Osteocyte (in vitro differentiated cells): ENCODE results near the gene LPAR3. TPM values are rescaled to one million over a fixed set of nuclear protein-coding genes. Genes with fewer than 3 reads are reported as not detected.

Experiments used
- DNase-seq: peaks from one replicate; pipeline ENCODE4 v3.0.0; 2021; ENCODE audit warnings: mixed read lengths; ENCODE audit not compliant: unreplicated experiment; ENCODE audit errors: extremely low spot score
- H3K27ac Mint-ChIP-seq: one replicate; pipeline ENCODE4 v1.8.0; 2021; ENCODE audit warnings: mild to moderate bottlenecking, mixed read lengths; ENCODE audit not compliant: unreplicated experiment
- H3K27me3 Mint-ChIP-seq: one replicate; pipeline ENCODE4 v1.8.0; 2021; ENCODE audit warnings: mixed read lengths; ENCODE audit not compliant: unreplicated experiment
- H3K36me3 Mint-ChIP-seq: one replicate; pipeline ENCODE4 v1.8.0; 2021; ENCODE audit warnings: mixed read lengths; ENCODE audit not compliant: unreplicated experiment
- H3K4me1 Mint-ChIP-seq: one replicate; pipeline ENCODE4 v1.8.0; 2021; ENCODE audit warnings: mixed read lengths; ENCODE audit not compliant: unreplicated experiment
- H3K4me3 Mint-ChIP-seq: one replicate; pipeline ENCODE4 v1.8.0; 2021; ENCODE audit warnings: mild to moderate bottlenecking, moderate library complexity, mixed read lengths; ENCODE audit not compliant: unreplicated experiment
- H3K9me3 Mint-ChIP-seq: one replicate; pipeline ENCODE4 v1.8.0; 2021; ENCODE audit warnings: mixed read lengths; ENCODE audit not compliant: unreplicated experiment
- total RNA-seq: library from RNA; stranded (reverse); gene quantifications from 2 replicates; pipeline ENCODE4 v1.2.1, GENCODE V29; 2021
- TF ChIP-seq, protein P1 (sequence below): fragments of 200-600 bp; sonication (generic); IDR thresholded peaks from 2 replicates; pipeline ENCODE4 v1.5.0; 2021; ENCODE audit warnings: antibody characterized with exemption, mild to moderate bottlenecking, moderate library complexity

LPAR3 gene
- total RNA-seq, 1 donor from 2014 or later = not detected

DNA sequence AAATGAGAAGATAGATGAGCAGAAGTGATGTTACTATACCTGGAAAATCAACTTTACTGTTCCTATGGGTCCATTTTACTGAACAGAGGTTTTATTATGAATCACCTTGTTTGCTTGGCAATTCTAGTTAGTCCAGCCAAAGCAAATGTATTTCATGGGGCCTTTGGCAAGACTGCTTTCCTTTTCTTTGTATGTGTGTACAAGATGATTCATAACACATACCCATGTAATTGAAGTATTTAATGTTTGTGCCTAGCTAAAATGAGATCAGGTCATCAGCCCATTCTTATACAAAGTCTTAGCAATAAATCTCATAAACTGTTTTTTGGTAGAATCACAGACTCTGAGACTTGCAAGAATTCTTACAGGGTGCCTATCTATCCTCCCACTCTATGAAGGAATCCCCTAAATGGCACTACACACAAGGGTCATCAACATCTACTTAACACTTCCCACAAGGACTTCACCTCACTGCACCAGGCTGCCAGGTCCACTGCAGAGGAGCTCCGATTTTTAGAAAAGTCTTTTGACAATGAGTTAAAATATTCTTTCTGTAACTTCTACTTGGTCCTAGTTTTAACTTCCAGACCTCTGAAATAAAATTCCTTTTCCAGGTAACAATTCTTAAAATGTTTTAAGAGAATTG is 58.5 kb downstream of the LPAR3 start:
- TF ChIP-seq, protein P1, sequence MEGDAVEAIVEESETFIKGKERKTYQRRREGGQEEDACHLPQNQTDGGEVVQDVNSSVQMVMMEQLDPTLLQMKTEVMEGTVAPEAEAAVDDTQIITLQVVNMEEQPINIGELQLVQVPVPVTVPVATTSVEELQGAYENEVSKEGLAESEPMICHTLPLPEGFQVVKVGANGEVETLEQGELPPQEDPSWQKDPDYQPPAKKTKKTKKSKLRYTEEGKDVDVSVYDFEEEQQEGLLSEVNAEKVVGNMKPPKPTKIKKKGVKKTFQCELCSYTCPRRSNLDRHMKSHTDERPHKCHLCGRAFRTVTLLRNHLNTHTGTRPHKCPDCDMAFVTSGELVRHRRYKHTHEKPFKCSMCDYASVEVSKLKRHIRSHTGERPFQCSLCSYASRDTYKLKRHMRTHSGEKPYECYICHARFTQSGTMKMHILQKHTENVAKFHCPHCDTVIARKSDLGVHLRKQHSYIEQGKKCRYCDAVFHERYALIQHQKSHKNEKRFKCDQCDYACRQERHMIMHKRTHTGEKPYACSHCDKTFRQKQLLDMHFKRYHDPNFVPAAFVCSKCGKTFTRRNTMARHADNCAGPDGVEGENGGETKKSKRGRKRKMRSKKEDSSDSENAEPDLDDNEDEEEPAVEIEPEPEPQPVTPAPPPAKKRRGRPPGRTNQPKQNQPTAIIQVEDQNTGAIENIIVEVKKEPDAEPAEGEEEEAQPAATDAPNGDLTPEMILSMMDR = no peak
- no peaks in the 10 kb centered on the region for H3K36me3 Mint-ChIP-seq
- peaks cover 5% of the 10 kb centered on the region for H3K9me3 Mint-ChIP-seq
- peaks cover 22% of the 10 kb centered on the region for H3K27me3 Mint-ChIP-seq
- H3K27ac Mint-ChIP-seq = no peak overlapping the region
- DNase-seq = no peak
- H3K4me1 Mint-ChIP-seq = peaks cover 3% of the 10 kb centered on the region
- no peak overlapping the region for H3K4me3 Mint-ChIP-seq

GRCh38 chr1:84833194-84833593 is 59.8 kb downstream of the LPAR3 start:
- Mint-ChIP-seq H3K4me3 (no peak overlapping the region), H3K36me3 (no peaks in the 10 kb centered on the region), H3K27me3 (peaks cover 19% of the 10 kb centered on the region), H3K27ac (no peak overlapping the region), H3K9me3 (no peaks in the 10 kb centered on the region), H3K4me1 (peaks cover 3% of the 10 kb centered on the region)
- DNase-seq = no peak
- TF ChIP-seq, protein P1 = no peak

DNA sequence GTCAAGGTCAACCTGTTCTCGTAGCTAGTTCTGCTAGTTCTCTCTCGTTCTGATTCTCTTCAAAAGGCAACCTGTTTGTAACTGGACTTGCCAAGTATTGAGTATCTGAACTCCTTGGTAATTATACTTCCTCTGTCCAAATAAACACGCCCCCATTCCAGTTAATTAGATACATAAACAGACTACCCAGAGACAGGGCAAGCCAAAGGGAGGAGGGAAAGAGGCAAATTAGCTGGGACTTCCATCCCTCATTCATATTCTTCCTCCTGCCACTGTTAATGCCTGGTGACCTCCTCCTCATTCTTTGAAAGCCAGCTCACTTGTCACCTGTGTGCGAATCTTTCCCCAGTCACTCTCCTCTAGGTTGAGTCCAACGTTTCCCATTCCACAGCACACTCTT is 62.9 kb downstream of the LPAR3 start:
- Mint-ChIP-seq H3K27me3 (peaks cover 26% of the 10 kb centered on the region), H3K9me3 (no peaks in the 10 kb centered on the region), H3K4me1 (no peaks in the 10 kb centered on the region), H3K4me3 (no peak overlapping the region), H3K27ac (no peak overlapping the region), H3K36me3 (no peaks in the 10 kb centered on the region)
- no peak for DNase-seq
- TF ChIP-seq, protein P1 = no peak

- Mint-ChIP-seq H3K4me3 (no peak overlapping the region), H3K36me3 (no peaks in the 10 kb centered on the region), H3K27ac (no peak overlapping the region), H3K4me1 (no peaks in the 10 kb centered on the region), H3K27me3 (peaks cover 22% of the 10 kb centered on the region), H3K9me3 (no peaks in the 10 kb centered on the region)
- DNase-seq = no peak
- TF ChIP-seq, protein P1 = no peak
These were observed 65.0 kb downstream of the LPAR3 start for GRCh38 chr1:84827976-84828375.

DNA sequence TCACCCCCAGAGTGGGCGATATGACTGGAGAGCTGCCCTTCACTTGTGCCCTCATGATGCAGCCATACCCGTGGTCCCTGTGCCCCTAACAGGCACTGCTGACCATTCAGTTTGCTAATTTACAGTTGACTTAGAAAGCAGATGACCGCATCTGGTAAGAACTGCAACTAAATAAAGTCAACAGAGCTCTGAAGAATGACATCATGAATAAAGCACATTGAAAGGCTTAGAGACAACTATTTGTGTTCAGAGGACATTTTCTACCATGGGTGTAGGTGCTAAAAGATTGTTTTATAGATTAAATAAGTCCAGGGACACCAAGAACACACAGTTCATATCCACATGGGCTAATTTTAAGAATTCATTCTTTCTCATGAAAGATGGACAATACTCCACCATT is 65.5 kb downstream of the LPAR3 start:
- no peaks in the 10 kb centered on the region for H3K4me1 Mint-ChIP-seq
- no peaks in the 10 kb centered on the region for H3K9me3 Mint-ChIP-seq
- DNase-seq = no peak
- TF ChIP-seq, protein P1 = no peak
- H3K36me3 Mint-ChIP-seq = no peaks in the 10 kb centered on the region
- H3K4me3 Mint-ChIP-seq = no peak overlapping the region
- H3K27me3 Mint-ChIP-seq = peaks cover 22% of the 10 kb centered on the region
- no peak overlapping the region for H3K27ac Mint-ChIP-seq
